Limb (tissue), 2 donors: ENCODE results near the gene SDK2.
A peak's percentile ranks its signal among the peaks of the same experiment; 100 is the strongest.

Experiments used
- DNase-seq, 2 donors: peaks; one replicate each; pipeline ENCODE4 v3.0.0-alpha.2; 2016; ENCODE audit errors: extremely low spot score in 2 of 2

SDK2 gene

DNA sequence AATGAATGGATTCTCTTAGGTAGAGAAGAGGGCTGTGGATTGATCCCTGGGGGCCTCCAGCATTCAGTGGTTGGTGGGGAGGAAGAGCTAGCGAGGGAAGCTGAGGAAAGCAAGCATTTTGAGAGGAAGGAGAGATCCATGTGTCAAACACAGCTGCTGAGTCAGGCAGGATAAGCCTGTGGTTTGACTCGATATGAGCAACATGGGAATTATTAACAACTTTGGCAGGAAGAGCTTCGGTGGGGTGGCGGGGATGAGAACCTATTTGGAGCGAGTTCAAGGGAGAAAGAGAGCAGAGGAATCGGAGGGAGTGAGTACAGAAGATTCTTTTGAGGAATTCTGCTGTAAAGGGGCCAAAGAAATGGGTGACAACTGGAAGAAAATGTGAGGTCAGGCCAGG is 273.0 kb downstream of the SDK2 start:
- peak in 1 of 2 donors; percentile 22 for DNase-seq

DNA sequence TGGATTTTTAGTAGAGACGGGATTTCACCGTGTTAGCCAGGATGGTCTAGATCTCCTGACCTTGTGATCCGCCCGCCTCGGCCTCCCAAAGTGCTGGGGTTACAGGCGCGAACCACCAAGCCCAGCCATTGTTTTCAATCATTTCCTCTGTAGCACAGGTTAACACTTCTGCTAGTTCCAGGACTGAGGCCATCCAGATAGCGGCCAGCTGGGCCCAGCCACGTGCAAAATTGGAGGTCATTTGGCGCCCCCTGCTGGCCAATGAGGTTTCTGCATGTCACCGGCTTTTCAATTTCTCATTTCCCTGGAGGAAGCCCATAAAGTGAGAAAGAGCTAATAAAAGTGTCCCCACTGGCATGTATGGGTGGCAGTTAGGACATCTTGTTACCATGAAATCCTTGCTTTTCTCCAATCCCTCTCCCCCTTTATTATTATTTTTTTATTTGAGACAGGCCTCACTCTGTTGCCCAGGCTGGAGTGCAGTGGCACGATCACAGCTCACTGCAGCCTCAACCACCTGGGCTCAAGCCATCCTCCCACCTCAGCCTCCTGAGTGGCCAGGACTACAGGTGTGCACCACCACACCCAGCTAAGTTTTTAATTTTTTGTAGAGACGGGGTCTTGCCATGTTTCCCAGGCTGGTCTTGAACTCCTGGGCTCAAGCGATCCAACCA is 274.3 kb downstream of the SDK2 start:
- peak; percentile 77 to 92 for DNase-seq

DNA sequence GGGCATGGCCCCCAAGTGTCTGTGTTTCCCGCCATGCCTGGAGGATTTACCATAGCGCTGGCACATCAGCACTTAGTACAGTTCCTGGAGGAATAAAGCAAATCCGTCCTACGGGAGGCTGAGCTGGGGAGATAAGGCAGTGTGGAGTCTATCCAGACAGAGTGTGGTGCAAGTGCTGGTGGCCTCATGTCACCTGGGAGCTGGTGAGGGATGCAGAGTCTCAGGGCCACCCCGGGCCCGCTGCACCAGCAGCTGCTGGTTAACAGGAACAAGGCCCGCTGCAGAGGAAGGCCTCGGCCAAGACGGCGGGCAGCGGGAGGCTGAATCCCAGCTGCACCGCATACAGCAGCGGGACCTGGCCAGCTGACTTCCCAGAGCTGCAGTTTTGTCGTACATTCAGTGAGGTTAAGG is 275.1 kb downstream of the SDK2 start:
- DNase-seq, result peak in 1 of 2 donors; percentile 41

DNA sequence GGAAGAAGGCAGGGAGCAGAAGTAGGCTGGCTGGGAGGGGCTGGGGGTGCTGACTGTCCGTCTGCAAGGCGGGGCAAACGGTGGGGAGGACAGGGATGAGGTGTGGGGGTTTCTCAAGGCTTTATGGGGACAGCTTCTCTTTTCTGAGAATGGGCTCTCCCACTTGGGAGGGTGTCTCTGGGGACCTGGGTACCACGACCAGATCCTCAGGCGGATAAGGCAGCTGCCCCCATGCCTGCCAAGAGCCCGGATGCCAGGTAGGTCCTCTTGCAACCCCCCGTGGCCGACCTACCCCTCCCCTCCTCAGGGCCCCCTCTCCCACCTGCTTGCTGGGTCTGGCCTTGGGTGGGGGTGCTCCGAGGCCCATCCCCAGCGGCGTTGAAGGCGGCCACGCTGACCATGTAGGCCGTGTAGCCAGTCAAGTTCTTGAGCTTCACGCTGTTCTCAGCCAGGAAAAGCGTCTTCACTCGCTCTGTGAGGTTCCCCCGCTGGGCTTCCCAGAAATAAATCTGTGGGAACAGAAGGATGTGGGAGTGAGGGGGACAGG is 276.1 kb downstream of the SDK2 start:
- DNase-seq, result peak in 1 of 2 donors; percentile 34

DNA sequence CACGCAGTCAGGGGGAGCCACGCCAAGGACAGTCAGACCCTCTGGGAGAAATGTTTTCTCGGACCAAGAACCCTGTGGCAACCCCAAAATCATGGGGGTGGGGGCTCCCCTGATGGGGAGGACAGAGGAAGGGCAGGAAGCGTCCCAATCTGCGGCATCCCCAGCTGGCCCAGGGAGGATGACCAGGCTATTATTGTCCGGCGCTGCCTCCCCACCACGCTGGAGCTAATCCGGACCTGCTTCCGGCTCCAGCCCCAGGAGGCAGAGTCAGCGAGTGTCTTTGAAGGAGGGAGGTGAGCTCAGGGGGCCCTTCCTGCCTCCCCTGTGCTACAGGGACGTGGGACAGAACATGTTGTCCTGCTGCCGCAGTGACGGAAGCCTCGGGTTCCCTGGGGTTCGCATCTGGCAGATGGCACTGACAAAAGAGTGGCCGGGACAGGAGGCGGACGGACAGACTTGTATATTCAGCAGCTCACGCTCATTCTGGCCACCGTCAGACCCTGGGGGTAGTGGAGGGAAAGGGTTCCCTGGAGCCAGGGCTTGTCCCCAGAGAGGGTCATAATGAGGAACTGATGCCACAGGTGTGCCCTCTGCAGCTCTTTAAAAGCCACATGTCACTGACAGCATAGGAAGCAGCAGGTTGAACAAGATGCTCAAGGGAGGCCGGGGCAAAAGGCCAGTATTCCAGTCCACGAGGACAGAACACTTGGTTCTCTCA is 278.2 kb downstream of the SDK2 start:
- DNase-seq, result peak in 1 of 2 donors; percentile 38

DNA sequence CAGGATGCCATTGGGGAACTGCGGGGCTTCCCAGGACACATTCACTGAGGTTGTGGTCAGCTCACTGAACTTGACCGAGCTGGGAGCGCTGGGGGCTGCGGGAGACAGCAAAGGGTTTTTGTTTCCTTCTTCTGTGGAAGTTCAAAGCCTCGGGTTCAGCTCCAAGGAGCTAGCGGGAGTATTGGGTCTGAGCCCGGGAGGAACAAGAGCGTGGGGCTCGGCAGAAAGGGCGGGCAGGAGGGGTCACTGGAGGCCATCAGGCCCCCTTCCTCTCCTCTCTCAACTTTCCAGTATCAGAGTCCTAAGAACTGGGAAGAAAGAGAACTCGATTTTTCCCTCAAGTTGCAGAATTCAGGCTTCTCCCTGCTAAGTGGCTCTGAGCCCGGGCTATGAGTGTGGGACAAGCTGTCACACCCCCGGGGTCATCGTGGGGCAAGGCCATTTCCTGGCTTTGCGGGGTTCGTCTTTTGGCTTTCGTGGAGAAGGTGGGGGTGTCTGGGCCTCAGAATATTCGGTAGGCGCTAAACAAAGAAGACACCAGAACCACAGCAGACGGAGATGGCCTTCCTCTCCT is 278.9 kb downstream of the SDK2 start:
- peak in 1 of 2 donors; percentile 35 for DNase-seq

DNA sequence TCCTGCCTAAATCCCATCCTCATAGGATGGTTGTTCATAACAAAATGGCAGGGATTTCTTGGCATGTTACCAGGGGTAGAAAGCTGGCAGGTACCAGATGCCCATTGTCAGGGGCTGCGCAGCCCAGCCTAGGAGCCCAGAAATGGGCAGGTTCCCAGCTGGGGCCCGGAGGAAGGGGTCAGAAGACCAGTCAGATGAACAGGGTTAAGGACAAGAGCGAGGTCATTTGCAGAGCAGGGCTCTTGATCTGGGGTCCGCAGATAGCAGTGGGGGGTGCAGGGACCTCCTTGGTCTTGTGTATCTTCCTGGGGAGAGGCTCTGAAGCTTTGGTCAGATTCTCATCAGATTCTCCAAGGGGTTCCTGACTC is 280.1 kb downstream of the SDK2 start:
- peak in 1 of 2 donors; percentile 29 for DNase-seq

DNA sequence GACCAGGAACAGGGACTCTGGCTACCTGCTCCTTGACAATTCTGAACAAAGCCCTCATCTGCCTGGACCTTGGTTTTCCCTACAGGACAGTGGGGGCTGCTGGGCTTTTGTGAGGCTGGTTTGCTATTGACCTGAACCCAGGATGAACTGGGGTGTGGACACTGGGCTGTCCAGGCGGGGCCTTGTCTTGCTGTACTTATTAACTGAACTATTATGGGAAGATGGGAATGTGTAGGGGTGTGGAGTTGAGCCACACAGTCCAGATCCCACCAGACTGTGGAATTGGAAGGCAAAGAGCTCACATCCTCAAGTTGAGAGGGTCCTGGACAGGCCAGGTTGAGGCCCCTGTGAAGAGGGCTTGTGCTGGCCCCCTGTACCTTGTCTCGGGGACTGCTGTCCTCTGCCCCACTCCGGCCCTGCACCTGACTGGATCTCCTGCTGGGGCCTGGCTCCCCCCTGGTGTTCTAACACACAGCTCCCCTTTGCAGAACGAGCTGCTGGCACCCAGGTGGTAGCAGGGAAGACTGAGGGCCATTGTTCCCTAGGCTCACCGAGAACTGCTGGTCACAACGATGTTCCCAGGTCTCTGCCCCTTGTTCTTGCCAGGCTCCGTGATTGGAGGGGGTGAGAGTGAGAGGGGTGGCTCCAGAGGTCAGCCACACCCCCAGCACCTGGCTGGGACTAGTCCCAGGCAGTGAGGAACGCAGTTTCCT is 280.6 kb downstream of the SDK2 start:
- no peak for DNase-seq

DNA sequence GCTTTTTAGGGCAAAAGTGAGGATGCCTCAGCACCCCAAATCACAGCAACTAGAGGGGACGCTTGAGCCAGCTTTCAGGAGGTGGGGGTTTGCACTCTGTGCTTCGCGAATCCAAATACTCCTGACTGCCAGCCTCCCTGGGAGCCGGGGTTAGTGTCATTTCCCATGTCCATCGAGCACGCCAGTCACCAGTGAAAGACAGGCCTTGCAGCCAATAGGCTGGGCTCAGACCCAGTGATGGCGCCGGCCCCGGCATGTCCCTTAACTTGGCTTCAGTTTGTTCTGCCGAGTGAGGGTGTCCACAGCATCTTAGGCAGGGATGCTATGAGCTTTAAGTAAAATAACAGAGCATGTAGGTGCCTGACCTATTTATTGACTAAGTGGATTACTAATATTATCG is 281.5 kb downstream of the SDK2 start:
- no peak for DNase-seq

DNA sequence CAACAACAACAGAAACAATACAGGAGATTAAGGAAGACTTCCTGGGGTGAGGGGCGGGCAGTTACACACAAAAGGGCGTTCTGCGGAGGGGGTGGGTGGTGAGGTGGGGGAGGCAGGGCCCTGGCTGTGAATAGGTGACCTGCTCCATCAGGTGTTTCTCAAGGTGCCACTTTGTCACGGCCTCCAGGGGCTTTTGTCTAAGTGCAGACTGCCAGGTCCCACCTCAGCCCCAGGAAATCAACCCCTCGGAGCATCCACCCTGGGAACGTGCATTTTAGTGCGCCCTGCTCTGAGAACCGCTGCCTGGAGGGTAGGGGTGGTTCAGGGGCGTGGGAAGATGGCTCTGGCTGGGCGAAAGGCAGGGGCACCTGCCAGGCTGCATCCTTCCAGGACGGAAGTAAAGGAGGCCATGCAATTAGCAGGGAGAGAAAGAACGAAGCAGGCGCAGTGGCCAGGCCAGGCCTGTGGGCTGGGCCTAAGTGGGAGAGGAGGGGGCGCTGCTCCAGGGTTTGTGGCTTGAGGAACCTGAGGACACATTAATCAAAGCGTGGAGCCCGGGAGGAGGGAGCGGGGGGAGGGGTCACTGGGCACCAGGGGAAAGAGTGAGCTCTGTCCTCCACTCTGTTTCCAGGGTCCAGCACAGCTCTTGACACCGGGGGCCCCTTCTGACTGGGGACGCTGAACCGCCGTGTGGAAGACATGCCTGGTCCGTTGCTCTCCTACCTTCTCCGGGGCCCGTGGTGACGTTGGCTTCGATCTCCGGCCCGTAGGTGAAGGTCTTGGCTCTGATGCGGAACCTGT is 283.1 kb downstream of the SDK2 start:
- peak in 1 of 2 donors; percentile 50 for DNase-seq

DNA sequence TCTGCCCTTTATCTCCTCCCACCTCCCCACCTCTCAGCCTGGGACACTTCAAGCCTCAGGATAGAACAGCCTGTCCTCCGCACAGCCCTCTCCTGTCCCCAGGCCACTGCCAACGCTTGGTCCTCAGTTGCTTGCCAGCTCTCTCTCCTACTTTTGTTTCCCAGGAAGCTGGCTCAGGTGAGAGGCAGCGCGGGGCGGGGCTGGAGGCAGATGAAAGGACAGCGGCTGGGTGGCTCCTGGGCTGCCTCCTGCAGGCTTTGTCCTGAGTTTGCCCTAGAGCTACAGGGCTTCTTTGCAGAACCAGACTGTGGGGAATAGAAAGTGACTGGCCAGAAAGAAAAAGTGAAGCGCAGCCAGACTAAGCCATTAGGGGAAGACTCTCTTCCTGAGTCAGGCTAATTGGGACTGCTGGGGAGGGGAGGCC is 284.2 kb downstream of the SDK2 start:
- DNase-seq, result no peak

DNA sequence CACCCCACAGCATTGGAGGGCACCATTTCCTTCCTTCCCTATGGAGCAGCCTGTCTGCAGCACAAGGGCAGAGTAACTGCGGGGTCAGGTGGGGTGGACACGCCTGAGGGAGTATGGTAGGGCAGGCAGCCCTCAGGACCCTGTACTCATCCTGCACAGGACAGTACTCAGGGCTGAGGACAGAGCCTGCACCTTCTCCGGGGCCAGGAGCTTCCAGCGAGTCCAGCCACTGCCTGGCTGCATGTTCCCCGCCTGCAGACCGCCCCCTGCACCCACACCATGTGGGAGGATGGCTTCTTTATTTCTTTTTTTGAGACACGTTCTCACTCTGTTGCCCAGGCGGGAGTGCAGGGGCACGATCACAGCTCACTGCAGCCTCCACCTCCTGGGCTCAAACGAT is 284.9 kb downstream of the SDK2 start:
- DNase-seq, result no peak

DNA sequence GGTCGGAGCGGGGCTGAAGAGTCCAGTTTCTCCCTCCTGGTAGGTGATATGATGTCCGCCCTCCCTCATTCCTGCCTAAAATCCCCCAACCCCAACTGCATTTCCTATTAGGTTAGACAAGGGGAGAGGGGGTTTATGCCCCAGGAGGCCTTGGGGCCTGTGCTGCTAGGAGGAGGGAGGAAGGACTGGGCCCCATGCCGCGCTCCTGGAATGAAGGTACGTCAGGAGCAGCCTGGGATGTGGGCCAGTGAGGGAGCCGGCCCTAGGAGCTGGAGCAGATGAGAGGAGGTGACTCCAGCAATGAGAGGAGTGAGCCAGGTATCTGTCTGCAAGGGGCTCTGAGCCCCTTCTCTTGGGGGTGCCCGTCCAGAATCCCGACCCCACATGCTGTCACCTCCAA is 285.6 kb downstream of the SDK2 start:
- no peak for DNase-seq

DNA sequence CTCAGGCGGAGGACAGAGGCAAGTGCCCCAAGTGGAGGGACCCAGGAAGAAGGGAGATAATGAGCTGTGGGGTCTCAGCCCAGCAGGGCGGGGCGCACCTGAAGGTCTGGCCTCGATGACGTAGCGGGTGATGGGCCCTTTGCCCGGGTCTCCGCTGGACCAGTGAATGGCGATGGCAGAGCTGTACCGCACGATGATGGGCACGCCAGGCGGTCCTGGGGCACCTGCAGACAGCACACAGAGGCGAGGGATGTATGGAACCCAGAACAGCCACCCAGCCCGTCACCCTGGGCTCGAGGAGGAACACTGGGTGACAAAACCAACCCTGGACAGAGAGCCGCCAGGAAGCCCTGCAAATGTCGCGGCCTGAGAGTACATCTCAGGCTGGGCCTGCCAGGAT is 286.3 kb downstream of the SDK2 start:
- DNase-seq, result no peak

DNA sequence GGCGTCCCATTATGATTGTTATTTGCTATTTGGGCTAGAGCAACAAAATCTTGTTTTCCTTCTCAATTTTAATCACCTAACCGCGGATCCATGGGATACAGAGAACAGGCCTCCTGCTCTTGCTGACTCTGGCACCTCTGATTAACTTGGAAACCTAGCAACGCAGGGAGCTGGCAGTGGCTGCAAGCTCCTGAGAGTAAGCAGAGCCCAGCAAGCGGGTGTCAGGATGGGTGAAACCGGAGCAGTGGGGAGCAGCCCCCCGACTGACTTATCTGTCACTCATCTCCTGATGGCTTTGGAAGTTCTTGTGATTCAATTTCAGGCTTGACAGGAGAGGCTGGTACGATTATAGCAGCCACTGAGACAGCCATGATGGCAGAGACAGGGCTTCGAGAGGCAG is 286.9 kb downstream of the SDK2 start:
- no peak for DNase-seq

DNA sequence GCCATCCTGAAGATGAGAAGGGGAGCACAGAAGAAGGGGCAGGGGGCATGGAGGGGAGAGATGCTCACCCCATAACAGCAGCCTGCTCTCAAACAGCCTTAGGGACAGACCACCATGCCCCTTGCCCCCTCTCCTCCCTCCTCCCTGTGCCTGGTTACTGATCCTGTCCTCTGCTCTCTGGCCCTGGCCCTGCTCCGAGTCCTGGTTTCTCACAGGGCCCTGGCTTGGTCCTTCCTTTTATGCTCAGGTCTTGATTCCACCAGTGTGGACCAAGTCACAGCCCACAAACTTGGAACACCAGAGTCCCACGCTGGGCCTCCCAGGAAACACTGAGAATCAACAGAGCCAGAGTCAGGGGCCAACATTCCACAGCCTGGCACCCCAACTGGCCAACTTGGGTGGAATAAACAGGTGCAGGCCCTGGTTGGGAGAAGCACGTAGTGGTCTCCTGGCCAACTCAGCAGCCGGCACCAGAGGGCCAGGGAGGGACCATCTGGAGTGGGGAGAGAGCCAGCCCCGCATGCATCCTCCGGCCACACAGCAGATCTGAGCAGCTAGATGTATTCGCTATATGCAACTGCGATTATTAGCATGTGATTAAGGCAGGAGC is 287.6 kb downstream of the SDK2 start:
- no peak for DNase-seq

DNA sequence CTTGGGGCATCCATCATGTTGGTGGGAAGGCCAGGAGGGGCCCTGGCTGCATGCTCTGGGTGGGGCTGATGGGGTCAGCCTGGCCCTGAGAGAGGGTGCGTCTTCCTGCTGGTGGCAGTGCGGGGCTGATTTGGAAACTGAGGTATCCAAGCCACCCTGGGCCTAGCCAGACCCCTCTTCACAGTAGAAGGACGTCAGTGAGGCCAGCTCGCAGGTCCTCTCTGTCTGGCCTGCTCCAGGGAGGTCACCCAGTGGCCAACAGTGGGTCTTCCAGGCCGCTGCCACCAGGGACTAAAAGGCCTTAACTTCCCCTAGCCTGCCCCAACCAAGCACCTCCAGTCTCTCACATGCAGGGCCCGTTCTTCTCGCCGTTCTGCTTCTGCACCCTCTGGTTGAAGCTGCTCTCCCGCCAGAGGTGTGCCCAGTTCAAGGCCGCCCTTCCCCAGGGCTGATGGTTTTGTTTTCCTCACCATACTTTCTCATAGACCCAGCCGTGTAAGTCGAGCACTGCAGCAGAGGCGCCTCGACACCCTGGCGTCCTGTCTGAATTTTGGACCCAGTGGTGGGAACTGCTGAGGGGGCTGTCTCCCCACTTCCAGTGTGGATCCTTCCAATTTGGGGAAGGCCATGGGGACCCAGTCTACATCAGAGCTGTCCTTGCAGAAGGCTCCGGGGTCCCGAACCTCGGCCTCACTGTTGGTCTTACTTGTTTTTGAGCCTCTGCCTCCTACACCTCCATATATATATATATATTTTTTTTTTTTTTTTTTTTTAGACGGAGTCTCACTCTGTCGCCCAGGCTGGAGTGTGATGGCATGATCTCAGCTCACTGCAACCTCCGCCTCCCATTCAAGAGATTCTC is 289.6 kb downstream of the SDK2 start:
- DNase-seq, result no peak

DNA sequence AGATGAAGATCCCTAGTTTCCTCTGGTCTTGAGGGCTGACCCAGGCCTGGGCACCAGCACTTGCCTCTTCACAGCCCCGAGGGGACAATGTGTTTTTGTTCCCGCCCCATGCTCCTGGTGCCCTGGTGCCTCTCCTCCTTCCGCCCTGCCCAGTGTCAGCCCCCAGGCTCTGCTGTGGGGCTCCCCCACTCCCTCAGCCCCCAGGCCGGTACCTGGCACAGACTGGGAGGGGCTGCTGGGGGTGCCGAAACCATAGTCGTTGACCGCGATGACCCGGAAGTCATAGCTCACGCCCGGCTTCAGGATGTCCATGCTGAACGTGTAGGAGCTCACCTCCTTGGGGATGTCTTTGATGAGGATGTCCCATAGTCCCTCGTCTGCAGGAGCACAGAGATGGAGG is 292.0 kb downstream of the SDK2 start:
- DNase-seq, result no peak

DNA sequence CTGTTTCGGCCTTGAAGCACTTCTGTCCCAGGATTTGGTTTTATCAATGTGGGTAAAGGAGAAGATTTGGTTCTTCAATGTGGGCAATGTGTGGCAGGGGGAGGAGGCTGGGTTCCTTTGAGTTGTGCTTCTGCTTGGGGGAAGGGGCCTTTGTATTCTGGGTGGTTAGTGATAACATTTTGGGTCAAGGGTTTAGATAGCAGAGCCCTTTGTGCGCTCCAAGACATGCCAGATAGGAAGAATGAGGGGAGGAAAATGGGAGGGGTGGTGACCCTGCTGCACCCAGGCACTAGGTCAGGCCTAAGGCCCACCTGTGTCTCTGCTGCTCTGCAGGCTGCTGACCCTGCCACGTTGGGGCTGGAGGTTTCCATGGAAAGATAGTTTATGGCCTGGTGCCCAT is 292.5 kb downstream of the SDK2 start:
- DNase-seq, result no peak

DNA sequence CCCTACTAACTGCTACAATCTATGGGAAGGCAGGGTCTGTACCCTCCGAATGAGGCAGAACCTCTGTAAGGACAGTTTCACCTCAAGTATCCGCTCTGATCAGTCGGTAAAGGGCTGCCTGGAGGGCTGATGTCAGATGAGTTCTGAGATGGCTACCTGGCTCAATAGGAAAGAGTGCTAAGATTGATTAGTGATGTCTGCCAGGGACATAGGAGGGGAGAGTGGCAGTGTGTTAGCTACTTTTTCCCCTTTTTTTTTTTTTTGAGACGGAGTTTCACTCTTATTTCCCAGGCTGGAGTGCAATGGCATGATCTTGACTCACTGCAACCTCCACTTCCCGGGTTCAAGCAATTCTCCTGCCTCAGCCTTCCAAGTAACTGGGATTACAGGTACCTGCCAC is 293.4 kb downstream of the SDK2 start:
- no peak for DNase-seq
